GM20000 (cell line): Measurements from ENCODE around the gene ASIC4.
A peak's percentile ranks its signal among the peaks of the same experiment; 100 is the strongest.

ENCODE experiments used
- DNase-seq: peaks from one replicate; pipeline ENCODE4 v3.0.0; 2012; ENCODE audit warnings: low spot score
- TF ChIP-seq, protein P1 (sequence below): IDR thresholded peaks from 2 replicates; pipeline ENCODE4 v1.5.1; 2012; ENCODE audit warnings: mild to moderate bottlenecking, control low read depth; ENCODE audit errors: extremely low read depth, missing control alignments

Gene ASIC4

DNA sequence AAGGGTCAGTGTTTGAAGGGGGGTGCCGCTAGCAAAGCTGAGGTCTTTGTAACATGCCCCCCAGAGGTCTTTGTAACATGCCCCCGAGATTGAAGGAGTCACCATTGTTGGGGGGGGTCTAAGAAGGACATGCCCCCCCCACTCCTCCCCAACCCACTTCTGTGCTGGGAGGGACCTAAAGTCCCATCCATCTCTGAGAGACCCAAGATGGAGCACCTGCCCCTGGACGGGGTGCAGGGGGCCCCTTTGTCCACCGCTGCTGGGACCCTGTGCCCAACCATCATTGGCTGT lies 5.9 kb upstream of the ASIC4 start:
- TF ChIP-seq, protein P1, sequence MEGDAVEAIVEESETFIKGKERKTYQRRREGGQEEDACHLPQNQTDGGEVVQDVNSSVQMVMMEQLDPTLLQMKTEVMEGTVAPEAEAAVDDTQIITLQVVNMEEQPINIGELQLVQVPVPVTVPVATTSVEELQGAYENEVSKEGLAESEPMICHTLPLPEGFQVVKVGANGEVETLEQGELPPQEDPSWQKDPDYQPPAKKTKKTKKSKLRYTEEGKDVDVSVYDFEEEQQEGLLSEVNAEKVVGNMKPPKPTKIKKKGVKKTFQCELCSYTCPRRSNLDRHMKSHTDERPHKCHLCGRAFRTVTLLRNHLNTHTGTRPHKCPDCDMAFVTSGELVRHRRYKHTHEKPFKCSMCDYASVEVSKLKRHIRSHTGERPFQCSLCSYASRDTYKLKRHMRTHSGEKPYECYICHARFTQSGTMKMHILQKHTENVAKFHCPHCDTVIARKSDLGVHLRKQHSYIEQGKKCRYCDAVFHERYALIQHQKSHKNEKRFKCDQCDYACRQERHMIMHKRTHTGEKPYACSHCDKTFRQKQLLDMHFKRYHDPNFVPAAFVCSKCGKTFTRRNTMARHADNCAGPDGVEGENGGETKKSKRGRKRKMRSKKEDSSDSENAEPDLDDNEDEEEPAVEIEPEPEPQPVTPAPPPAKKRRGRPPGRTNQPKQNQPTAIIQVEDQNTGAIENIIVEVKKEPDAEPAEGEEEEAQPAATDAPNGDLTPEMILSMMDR, result no peak
- DNase-seq, result no peak

DNA sequence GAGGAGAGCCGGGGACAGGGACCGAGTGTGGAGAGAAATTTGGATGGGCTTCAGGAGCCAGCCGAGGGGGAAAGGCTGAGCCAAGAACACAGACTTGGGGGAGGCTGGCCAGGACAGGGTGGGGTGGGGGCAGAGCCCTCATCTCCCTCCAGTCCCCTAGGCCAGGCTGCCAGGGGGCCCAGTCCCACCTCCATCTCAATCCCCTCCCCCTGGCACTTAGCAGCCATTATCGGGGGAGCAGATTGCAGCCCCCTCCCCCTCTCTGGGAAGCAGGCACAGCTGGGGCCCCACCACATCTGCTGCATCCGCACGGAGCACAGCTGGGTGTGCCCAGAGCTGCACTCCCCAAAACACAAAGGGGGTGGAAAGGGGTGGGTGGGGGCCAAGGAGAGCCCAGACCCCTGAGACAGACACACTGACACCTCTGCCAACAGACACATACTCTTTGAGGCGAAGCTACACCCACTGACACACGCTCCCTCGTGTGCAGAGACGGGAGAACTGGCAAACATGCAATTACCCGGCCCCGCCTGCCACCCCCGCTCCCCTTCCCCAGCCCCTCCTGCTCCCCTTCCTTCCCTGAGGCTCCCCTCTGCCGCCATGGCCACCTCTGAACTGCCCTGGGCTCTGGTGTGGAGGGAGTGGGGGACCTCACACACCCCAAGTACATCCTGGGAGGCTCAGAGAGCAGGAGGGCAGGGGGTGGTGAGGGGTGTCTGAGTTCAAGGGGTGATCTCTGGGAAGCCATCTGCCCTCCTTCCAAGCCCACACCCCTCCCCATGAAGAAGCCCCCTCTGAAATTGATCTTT lies 5.1 kb upstream of the ASIC4 start:
- TF ChIP-seq, protein P1, result no peak
- no peak for DNase-seq

DNA sequence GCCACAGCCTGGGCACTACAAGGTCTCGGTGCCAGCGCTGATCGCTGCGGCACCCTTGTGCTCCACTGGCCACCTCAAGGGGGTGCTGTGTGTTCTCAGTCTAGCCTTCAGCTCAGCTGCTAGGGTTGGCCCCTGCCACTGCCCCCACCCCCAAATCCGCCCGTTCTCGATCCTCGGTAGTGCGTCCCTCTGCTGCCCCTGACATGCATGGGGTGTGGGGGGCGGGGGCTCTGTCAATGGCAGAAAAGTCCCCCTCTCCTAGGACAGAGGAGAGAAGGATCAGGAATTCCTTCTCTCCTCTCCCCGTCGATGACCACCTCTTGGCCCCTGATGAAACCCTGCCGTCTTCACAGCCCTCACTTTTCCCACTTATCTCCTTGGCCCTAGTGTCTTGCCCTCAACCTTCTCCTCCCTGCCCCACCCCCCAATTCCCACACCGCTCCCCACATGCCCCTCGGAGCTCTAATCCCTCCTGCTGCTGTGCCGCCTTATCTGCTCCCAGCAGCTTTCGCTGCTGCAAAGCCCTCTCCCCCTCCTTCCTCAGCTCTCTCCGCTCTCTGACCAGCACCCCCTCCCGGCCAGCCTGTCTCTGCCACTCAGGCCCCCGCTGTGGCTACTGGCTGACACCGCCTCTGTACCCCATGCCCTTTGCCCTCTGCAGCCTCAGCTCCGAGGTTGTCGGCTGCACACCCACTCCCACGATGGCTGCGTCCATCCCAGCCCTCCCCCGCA lies 4.3 kb upstream of the ASIC4 start:
- TF ChIP-seq, protein P1, result peak; percentile 47
- DNase-seq, result peak; percentile 71

DNA sequence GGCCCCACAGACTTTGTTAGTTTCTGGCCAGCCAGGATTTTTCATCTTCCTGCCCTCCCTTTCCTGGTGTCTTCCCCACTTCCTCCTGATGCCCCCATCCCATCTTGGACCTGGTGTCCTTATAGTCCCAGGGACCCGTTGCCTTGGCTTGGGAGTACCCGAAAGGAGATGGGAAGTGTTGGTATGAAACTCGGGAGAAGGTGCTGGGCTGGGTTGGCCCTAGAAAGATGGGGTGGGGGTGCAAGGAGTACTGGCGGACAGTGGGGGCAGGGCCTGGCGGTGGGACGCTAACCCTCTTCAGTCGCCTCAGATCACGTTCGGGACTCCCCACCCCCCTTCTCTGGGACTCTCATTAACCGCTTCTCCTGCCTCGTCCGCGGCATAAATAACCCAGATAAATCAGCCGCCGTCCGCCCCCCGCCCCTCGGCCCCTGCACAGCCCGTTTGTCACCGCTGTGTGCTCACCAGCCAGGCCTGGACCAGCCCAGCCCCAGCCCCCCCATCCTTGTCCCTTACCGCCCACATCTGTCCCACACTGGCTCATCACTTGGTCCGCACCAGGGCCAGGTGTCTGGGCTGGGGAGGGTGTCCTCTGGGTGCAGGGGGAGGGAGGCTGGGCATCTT lies 3.7 kb upstream of the ASIC4 start:
- no peak for DNase-seq
- TF ChIP-seq, protein P1, result no peak

DNA sequence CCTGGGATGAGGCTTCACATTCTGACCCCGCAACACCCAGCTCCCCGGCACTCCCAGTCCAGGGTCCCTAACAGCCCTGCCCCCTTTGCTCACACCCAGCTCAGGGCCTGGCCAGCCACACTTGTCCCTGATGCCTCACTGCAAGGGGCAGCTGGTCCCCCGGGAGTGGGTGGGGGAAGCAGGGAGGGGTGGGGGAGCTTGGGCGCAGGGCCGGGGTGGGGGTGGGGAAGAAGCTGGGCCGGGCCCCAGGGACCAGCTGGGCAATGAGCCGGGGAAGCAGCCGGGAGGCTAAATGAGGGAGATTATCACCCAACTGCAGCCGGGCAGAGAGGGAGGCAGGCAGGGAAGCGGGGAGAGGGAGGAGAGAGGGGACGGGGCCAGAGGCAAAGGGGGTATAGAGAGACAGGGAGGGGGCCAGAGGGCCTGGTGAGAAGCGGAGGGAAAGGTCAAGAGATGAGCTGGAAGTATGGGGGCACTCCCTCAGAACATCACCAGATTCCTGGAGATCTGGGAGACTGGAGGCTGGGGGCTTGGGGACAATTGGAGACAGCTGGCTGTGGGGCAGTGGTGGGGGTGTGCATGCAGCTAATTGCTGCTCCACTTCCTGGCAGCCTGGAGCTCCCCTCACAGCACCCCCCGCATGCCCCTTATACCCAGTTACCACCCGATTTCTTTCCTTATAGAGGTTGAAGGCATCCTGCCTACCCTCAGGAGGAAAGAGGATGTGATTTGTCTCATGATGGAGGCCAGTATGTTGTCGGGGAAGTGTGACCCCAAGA lies 2.5 kb upstream of the ASIC4 start:
- TF ChIP-seq, protein P1, result no peak
- no peak for DNase-seq

DNA sequence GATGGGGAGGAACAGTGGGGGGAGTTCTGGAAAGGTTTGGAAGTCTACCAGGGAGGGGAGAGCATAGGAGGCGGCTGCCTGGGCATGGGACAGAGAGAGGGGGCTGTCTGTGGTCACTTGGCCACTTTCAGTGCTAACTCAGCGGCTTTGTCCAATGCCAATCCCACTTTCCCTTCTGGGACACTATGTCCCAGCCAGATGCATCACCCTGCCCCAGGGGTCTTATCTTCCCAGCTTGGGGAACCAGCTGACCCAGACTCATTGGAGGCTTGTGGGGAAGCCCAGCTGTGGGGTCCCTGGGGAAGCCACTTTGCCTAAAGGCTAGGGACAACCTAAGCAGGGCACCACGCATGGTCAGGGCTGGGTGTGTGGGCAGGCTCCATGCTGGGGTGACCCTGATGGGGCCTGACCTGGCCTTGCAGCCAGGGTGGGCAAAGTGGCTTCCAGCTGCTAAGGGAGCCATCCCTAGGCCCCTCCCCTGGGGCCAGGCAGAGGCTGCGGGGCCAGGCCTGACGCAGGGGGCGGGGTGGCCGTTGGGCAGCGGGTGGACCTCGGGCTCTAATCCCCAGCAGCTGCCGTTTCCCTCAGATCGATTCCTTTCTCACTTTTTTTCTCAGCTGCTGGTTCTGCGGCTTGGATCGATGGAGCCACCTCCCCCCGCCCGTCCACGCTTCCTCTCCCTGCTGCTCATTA lies 1.6 kb upstream of the ASIC4 start:
- TF ChIP-seq, protein P1, result no peak
- no peak for DNase-seq
